NCI-H82 treated with DMSO at 0.1 percent for 48 hours (cell line): ENCODE measurements around the gene ASPA.

ENCODE experiments used
- DNase-seq: peaks from one replicate; lab custom pipeline; 2025; ENCODE audit not compliant: unreplicated experiment; lab: John Stamatoyannopoulos, UW

ASPA gene

DNA sequence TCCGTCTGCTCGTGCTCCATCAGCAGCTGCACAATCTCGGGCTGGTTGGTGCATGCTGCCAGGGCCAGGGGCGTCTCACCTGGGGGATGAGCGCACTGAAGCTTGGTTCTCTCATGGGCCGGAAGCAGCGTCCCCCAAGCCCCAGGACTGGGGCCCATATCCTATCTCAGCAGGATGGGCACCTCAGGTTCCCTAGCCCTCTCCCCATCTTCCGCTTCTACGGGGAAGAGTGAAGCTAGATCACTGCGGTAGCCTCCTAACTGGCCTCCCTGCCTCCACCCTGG lies 57.0 kb downstream of the ASPA start:
- DNase-seq = no peak

DNA sequence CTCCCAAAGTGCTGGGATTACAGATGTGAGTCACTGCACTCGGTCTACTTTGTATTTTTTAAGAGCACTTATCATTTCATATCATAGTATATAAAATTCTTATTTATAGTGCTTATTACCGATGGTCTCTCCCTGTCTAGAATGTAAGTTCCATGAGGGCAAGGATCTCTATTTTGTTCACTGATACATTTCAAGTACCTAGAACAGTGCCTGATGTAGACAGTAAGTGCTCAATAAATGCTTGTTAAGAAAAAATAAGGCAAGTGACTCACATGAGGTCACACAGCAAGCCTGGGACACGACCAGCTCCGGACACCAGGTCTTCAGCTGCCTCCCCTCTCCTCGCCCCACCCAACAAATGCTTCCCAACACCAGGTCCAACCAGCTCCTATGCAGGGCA lies 58.0 kb downstream of the ASPA start:
- DNase-seq = no peak

DNA sequence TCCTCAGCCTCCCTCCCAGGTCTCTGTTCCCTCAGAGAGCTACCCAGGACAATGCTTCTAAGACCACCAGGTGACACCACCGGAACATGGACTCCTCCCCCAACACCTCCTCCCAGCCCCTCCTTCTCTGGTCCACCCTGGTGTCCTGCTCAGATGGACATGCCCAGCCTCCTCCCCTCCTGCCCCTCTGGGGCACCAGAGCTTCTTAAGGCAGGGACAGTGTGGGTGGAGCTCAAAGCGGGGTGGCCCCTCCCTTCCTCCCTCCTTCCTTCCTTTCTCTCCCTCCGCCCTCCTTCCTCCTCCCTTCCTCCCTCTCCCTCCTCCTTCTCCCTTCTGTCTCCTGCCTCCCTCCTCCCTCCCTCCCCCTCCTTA lies 59.1 kb downstream of the ASPA start:
- DNase-seq = no peak

DNA sequence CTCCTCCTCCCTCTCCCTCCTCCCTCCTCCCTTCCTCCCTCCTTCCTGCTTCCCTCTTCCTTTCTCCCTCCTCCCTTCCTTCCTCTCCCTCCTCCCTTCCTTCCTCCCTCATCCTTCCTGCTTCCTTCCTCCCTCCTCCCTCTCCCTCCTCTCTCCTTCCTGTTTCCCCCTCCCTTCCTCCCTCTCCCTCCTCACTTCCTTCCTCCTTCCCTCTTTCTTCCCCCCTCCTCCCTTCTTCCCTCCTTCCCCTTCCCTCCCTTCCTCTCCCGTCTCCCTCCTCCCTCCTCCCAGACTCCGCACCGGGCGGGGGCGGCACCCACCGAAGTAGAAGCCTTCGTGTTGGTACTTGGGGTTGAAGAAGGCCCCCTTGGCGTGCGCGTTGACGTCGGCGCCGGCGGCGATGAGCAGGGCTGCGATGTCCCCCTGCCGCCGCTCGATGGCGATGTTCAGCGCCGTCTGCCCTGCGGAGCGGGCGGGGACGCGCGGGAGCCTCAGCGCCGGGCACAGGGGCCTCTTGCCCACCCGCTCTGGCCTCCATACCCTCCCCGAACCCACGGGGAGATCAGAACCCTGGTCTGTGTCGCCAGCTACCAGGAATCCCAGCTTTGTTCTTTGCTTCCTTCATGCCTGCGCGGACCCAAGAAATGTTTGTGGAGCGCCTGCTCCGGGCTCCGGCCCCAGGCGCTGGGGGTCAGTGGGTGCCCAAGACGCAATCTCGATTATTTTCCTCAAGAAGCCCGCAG lies 59.6 kb downstream of the ASPA start:
- peak; percentile 16 for DNase-seq

DNA sequence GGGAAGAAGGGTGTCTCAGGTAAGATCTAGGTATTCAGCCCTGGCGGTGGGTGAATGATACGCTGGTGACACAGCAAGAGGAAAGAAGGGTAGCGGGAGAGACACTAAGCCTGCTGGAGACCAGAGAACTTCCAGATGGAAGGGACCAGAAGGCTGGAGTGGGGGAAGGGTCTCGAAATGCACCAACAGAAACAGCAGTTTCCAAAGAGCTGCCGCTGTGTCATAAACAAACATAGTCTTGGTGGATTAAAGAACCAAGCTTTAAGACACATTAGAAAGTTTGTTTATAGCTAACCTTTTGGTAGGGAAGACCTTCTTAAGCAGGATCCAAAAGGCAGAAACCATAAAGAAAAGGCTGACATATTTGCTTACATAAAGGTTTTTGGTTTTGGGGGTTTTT lies 60.9 kb downstream of the ASPA start:
- peak; percentile 12 for DNase-seq

DNA sequence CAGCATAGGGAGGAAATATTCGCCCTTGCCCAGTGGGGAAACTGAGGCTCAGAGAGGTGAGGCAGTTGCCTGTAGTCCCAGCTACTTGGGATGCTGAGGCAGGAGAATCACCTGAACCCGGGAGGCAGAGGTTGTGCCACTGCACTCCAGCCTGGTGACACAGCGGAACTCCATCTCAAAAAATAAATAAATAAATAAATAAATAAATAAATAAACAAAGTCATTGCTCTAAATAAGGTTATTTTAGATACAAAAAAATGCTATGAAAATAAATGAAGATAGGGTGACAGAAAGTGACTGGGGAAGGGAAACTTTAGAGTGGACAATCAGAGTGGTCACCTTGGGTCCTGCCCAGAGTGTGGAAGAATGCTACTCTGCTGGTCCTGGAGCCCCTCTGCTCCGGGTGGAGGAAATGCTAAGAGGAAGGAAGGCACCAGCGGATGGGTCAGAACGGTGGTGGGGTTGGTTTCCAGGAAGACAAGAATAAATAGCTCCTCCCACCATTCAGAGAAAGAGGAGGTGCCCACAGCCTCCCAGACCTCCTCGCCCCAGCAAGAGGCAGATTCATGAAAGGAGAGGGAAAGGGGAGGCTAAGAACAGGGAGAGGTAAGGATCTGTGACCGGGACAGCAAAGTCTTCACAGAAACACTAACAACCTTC lies 64.2 kb downstream of the ASPA start:
- no peak for DNase-seq

DNA sequence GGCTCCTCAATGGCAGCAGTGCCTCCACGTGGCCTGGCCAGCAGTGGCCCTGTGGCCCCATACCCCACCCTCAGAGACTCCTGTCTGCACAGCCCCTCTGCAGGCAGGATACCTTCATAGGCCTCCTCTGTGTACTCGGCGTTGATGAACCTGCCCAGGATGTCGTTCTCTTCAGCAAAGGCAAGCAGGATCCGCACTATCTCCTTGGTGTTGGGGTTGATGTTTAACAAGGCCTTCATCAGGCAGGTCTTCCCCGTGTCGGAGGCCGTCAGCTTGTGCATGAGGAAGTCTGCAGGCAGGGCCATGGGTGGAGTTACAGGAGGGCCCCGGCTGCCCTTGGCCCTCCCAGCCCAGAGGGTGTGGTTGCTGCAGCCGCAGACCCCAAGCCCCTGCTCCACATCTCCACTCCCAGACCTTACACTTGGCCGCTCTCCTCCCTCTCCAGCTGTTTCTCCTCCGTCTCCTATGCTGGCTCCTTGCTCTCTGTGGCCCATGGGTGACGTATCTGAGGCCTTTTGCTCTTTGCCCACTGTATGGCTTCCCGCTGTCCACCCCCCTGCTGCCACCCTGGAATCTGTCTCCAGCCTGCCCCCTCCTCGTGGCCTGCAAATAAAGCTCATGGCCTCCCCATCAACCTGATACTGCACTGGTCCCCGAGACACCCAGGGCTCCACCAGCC lies 66.8 kb downstream of the ASPA start:
- no peak for DNase-seq

DNA sequence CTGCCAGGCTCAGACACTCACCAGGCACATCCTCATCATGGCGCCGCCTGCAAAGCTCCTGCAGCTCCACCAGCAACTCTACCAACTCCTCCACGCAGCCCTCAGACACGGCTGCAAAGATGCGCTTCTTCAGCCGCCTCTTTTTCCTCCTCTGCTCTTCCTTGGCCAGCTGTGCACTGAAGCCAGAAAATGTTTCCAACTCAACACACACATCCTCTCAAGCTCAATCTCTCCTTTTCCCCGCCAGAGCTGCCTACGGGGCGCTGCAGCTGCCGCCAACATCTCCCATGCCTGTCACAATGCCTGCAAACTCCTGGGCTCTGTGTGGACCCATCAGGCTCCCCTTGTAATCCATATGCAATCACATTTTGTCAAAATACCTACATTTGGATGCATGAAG lies 67.7 kb downstream of the ASPA start:
- no peak for DNase-seq

DNA sequence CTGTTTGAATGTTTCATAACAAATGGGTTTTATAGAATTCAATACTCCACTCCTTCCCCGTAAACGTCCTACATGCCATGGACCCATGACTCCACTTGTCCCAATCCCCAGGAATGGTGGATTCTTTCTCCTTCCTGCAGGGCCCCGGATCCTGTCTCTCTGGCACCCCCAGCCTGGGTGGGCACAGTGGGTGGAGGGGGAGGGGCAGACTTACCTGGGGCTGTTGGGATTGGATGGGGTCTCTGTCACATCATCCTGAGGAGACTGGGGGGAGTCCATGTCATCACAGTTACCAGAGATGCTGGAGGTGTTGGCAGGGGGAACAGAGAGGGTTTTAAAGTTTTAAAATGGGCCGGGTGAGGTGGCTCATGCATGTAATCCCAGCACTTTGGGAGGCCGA lies 68.6 kb downstream of the ASPA start:
- DNase-seq = no peak

DNA sequence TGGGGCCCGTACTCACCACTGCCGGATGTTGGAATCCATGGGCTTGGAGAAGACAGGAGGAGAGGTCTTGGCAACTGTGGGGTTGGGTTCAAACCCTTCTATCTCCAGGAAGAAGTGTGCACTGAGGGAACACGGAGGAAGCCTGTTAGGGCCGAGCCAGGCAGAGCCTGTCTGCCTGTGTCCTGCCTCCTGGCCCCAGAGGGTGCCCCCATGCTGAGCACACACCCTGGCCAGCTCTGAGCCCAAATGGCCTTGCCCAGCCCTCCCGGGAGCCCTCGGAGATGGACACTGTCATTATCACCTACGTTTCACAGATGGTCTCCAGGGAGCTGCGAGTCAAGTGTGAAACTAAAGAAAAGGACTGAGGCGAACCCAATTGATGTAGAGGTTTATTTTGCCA lies 69.4 kb downstream of the ASPA start:
- no peak for DNase-seq

DNA sequence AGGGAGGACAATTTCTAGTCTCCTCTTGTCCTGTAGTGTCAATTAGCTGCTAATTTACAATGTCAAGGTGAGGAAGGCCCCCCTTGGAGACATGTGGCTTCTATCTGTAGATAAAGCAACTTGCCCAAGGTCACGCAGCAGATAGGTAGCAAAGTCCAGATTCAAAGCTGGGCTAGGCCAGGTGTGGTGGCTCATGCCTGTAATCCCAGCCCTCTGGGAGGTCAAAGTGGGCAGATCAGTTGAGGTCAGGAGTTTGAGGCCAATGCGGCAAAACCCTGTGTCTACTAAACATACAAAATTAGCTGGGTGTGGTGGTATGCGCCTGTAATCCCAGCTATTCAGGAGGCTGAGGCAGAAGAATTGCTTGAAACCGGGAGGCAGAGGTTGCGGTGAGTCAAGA lies 70.7 kb downstream of the ASPA start:
- DNase-seq = no peak

DNA sequence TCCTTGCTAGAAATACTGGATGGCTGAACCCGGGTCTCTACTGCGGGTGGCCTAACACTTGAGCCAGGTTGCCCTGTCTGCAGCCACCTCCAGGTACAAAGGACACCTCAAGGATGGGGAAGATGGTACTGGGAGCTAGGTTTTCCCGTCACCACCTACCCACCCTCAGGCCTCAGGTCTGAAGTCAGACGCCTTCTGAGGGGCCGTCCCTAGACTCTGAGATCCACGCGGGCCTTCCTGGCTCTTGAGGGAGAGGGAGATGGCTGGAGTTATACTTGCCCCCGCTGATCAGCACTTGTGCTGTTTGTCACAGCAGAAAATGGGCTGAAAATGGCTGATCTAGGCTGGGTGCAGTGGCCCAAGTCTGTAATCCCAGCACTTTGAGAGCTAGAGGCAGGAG lies 71.2 kb downstream of the ASPA start:
- DNase-seq = no peak

DNA sequence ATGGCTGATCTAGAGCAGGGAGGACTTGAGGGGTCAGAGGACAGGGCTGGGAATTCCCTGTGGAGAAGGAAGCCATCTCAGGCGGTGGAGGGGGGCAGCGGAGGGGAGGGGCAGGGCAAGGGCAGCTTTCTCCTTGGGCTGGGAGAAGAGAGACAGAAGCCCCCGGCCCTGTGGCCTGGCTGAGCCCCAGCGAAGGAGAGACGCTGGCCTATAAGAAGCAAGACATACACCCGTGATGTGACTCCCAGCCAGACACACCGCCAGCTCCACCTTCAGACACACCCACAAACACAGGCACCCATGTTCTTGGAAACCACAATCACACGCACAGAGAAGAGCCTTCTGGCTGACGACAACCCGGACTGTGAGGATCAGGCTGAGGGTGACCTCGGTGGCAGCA lies 71.8 kb downstream of the ASPA start:
- DNase-seq = no peak

DNA sequence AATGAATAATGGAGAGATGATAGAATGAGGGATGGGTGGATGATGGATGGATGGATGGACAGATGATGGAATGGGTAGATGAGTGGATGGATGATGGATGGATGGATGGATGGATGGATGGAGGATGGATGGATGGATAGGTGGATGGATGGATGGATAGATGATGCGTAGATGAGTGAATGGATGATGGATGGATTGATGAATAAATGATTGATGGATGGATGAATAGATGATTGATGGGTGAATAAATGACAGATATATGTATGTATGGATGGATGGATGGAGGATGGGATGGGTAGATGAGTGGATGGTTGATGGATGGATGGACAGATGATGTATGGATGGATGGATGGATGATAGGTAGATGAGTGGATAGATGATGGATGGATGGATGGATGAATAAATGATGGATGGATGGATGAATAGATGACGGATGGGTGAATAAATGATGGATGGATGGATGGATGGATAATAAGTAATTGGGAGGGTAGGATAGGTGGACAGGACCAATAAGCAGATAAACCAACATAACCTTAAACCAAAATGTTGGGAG lies 73.9 kb downstream of the ASPA start:
- DNase-seq = no peak

DNA sequence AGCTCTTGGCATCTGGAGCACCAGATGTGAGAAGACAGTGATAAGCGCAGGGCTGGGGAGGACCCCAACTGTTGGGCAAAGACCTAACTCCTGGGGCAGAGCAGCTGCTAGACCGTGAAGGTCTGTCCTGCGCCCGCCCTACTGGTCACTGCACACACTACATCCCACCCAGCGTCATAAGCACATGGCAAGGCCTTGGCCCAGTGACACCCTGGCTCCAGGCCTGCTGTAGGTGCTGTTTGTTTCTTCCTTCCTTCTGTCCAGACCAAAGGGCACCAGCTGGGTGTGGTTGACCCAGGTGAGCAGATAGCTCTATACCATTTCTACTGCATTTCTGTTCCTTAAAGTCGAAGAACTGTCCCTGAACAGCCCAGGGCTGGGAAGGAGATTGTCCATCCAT lies 75.4 kb downstream of the ASPA start:
- DNase-seq = no peak

DNA sequence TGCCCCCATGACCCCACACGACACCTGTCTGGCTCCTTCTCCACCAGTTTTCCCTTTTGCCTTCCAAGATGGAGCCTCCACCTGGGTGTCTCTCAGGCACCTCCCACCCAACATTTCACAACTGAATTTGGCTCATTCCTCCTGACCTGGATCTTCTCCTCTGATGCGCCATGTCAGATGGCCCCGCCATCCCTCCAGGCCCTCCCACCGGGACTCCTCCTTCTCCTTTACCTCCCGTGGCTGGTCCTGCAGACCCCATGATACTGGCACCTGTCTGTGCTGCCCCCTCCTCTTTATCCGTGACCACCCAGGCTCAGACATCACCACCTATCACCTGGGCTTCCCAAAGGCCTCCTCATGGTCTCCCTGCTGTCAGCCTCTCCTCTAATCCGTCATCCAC lies 77.1 kb downstream of the ASPA start:
- no peak for DNase-seq
